K562 (cell line): ENCODE data around the gene POU2F3. TPM values are rescaled to one million over a fixed set of nuclear protein-coding genes. Genes with fewer than 3 reads are reported as not detected.

ENCODE experiments used
- AFF4 ChIP-seq: sonication (generic); formaldehyde crosslinking; IDR thresholded peaks from 2 replicates; pipeline ENCODE4 v1.8.0; 2023; ENCODE audit warnings: mild to moderate bottlenecking, missing genetic modification reagents
- E2F6 ChIP-seq, 2 experiments: IDR thresholded peaks; 2 replicates each; pipeline ENCODE4 v1.6.1; 2011; ENCODE audit warnings: borderline replicate concordance in 1 of 2, control low read depth in 1 of 2, low read depth in 1 of 2, low read length in 1 of 2, mild to moderate bottlenecking in 1 of 2, mixed read lengths in 1 of 2, moderate library complexity in 1 of 2; ENCODE audit not compliant: insufficient read depth in 1 of 2, insufficient read length in 1 of 2, poor library complexity in 1 of 2, severe bottlenecking in 1 of 2; ENCODE audit errors: extremely low read depth in 1 of 2
- FOS ChIP-seq: IDR thresholded peaks from 3 replicates; pipeline ENCODE4 v1.6.1; 2011; ENCODE audit not compliant: insufficient read length; ENCODE audit errors: extremely low read depth
- GATAD2B ChIP-seq: fragments of 450-650 bp; IDR thresholded peaks from 2 replicates; pipeline ENCODE4 v1.6.1; 2017; ENCODE audit warnings: mild to moderate bottlenecking, borderline replicate concordance
- HMG20B ChIP-seq: fragments of 250-450 bp; sonication (Bioruptor Pico); IDR thresholded peaks from 2 replicates; pipeline ENCODE4 v1.5.0; 2021; ENCODE audit warnings: mild to moderate bottlenecking
- KHSRP ChIP-seq: fragments of 450-650 bp; IDR thresholded peaks from 2 replicates; pipeline ENCODE4 v1.6.1; 2017
- MGA ChIP-seq: fragments of 450-650 bp; IDR thresholded peaks from 2 replicates; pipeline ENCODE4 v1.6.1; 2016; ENCODE audit warnings: mild to moderate bottlenecking, moderate library complexity
- POLR3G ChIP-seq: IDR thresholded peaks from 2 replicates; pipeline ENCODE4 v1.6.1; 2011; ENCODE audit not compliant: insufficient read length, insufficient replicate concordance; ENCODE audit errors: extremely low read depth
- SRSF7 ChIP-seq: fragments of 200-400 bp; formaldehyde crosslinking; optimal IDR thresholded peaks from 2 replicates; pipeline ENCODE3; 2017; ENCODE audit warnings: mild to moderate bottlenecking, low read depth, low read length
- ZNF740 ChIP-seq, 3 experiments: fragments of 200-800 bp in 1 of 3; sonication (Bioruptor generic) in 1 of 3; sonication (generic) in 1 of 3; formaldehyde crosslinking in 1 of 3; IDR thresholded peaks; 2 replicates each; pipeline versions ENCODE4 v1.6.1 to v1.8.0; 2016 to 2022; ENCODE audit warnings: mild to moderate bottlenecking in 2 of 3, missing compliant biosample characterization in 2 of 3, missing genetic modification characterization in 2 of 3, missing genetic modification reagents in 1 of 3
- polyA plus RNA-seq, 8 experiments: library from polyadenylated mRNA; depleted of rRNA in 4 of 8; stranded (reverse) in 5 of 8; unstranded in 3 of 8; fragments of >200 nt; fragmentation: Nextera tagmentation in 2 of 8; fragmentation: Illumina TruSeq in 1 of 8; extraction: Ambion mirVana in 2 of 8; extraction: Trizol in 1 of 8; gene quantifications; 2 replicates each; pipeline versions ENCODE4 v1.2.1 to v1.2.3, GENCODE V29; 2011 to 2014; ENCODE audit warnings: inconsistent platforms in 1 of 8, missing spikeins in 1 of 8
- total RNA-seq, 7 experiments: library from RNA; depleted of rRNA in 6 of 7; stranded (reverse); fragments of >200 nt in 6 of 7; fragmentation: Illumina TruSeq in 2 of 7; extraction: Trizol in 2 of 7; gene quantifications; 2 replicates each; pipeline versions ENCODE4 v1.2.1 to v1.2.3, GENCODE V29; 2011 to 2021; ENCODE audit warnings: low replicate concordance in 1 of 7

POU2F3 gene
- total and polyA plus RNA-seq, 9 of the 15 experiments (the other 6 are each of a cell fraction or from before 2014, with no cell fraction given), result not detected

- TF ChIP-seq MGA (no peak), E2F6 (IDR thresholded peaks at IDR 0.05; ENCODE audit: borderline replicate concordance in 1 of 2, extremely low read depth in 1 of 2, insufficient read depth in 1 of 2, insufficient read length in 1 of 2, low read depth in 1 of 2, low read length in 1 of 2, poor library complexity in 1 of 2, severe bottlenecking in 1 of 2) (no peak), AFF4 (no peak), GATAD2B (no peak), SRSF7 (no peak), FOS (no peak), POLR3G (no peak), ZNF740 (CRISPR knock-in tag; IDR thresholded peaks at IDR 0.05) (no peak), ZNF740 (tag; IDR thresholded peaks at IDR 0.05) (no peak), HMG20B (no peak), KHSRP (no peak)
Measured at GRCh38 chr11:120295099-120295498, 55.2 kb downstream of the POU2F3 start (continued).
